Peyer's patch (tissue), 4 donors: Measurements from ENCODE around the gene PHLDB1. TPM values are rescaled to one million over a fixed set of nuclear protein-coding genes. Genes with fewer than 3 reads are reported as not detected.
"Not testable (repeated sequence)": the region's sequence is repeated elsewhere in the genome, so short reads cannot be mapped to it uniquely, and the experiment has no call there.

Experiments used
- DNase-seq, 3 donors: peaks; one replicate each; pipeline ENCODE4 v3.0.0-alpha.2; 2017 to 2019
- H3K27ac ChIP-seq, 4 donors: fragments of 200-600 bp; sonication (generic); one replicate each; pipeline ENCODE4 v1.5.1; 2016 to 2019
- H3K27me3 ChIP-seq, 2 donors: fragments of 200-600 bp; sonication (generic); one replicate each; pipeline ENCODE4 v1.5.1; 2019
- H3K36me3 ChIP-seq, 3 donors: fragments of 200-600 bp; sonication (generic); one replicate each; pipeline ENCODE4 v1.5.1; 2016 to 2019
- H3K4me1 ChIP-seq, 4 donors: fragments of 200-600 bp; sonication (generic); one replicate each; pipeline ENCODE4 v1.5.1; 2016 to 2019
- H3K4me3 ChIP-seq, 4 donors: fragments of 200-600 bp; sonication (generic); 1 replicate in 3 of 4; 2 replicates in 1 of 4; pipeline ENCODE4 v1.5.1; 2016 to 2019; ENCODE audit warnings: mild to moderate bottlenecking in 1 of 4
- H3K9me3 ChIP-seq, 4 donors: fragments of 200-600 bp; sonication (generic); one replicate each; pipeline ENCODE4 v1.5.1; 2016 to 2019; ENCODE audit warnings: mild to moderate bottlenecking in 1 of 4
- POLR2A ChIP-seq, 2 donors: fragments of 450-650 bp; IDR thresholded peaks; one replicate each; pipeline ENCODE4 v1.5.1; 2017; ENCODE audit warnings: antibody characterized with exemption in 2 of 2, mild to moderate bottlenecking in 2 of 2, moderate library complexity in 2 of 2
- total RNA-seq, 4 donors: library from RNA; depleted of rRNA; stranded (reverse); fragments of >200 nt; gene quantifications; one replicate each; pipeline ENCODE4 v1.1.0, GENCODE V29; 2016
- TF ChIP-seq, protein P1 (sequence below), 6 experiments: fragments of 450-650 bp in 4 of 6; fragments of 200-600 bp in 2 of 6; sonication (generic) in 1 of 6; IDR thresholded peaks; one replicate each; pipeline ENCODE4 v1.5.1; 2017 to 2019; ENCODE audit warnings: antibody characterized with exemption in 6 of 6, mild to moderate bottlenecking in 3 of 6, moderate library complexity in 1 of 6

PHLDB1 gene
- total RNA-seq, 4 donors from 2014 or later: 32.4 to 380 (median 93.8) TPM

DNA sequence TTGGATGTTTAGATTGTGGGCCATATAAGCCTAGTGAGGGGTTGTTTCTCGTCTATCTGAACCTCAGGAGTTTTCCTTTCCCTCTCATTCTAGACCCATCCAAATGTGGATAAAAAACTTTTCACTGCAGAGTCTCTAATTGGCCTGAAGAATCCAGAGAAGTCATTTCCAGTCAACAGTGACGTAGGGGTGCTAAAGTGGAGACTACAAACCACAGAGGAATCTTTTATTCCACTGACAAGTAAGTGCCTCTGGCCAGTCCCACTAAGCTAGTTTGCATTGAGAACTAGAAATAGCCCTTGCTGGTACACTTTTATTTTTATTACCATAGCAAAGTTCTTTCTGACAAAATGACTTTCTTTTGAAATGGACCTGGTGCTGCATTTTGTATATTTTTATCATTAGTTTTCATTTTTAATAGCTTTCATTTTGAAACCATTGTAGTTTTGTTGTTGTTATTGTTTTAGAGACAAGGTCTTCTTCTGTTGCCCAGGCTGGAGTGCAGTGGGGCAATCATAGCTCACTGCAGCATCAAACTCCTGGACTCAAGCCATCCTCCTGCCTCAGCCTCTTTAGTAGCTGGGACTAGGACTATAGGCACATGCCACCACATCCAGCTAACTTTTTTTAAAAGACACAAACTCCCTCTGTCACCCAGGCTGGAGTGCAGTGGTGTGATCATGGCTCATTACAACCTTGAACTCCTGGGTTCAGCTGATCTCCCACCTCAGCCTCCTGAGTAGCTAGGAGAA is 14.6 kb upstream of the PHLDB1 start:
- peaks cover 0 to 4% (median 0%) of the 10 kb centered on the region in 4 donors for H3K4me1 ChIP-seq
- H3K9me3 ChIP-seq: no peaks in the 10 kb centered on the region
- no peak for TF ChIP-seq POLR2A (IDR thresholded peaks at IDR 0.05)
- TF ChIP-seq, protein P1, sequence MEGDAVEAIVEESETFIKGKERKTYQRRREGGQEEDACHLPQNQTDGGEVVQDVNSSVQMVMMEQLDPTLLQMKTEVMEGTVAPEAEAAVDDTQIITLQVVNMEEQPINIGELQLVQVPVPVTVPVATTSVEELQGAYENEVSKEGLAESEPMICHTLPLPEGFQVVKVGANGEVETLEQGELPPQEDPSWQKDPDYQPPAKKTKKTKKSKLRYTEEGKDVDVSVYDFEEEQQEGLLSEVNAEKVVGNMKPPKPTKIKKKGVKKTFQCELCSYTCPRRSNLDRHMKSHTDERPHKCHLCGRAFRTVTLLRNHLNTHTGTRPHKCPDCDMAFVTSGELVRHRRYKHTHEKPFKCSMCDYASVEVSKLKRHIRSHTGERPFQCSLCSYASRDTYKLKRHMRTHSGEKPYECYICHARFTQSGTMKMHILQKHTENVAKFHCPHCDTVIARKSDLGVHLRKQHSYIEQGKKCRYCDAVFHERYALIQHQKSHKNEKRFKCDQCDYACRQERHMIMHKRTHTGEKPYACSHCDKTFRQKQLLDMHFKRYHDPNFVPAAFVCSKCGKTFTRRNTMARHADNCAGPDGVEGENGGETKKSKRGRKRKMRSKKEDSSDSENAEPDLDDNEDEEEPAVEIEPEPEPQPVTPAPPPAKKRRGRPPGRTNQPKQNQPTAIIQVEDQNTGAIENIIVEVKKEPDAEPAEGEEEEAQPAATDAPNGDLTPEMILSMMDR (IDR thresholded peaks at IDR 0.05): no peak
- H3K27ac ChIP-seq: peak overlapping the region in 1 of 4 donors; percentile 70
- DNase-seq: no peak
- peaks cover 0 to 100% (median 0%) of the 10 kb centered on the region in 3 donors for H3K36me3 ChIP-seq
- H3K4me3 ChIP-seq: no peak overlapping the region
- no peaks in the 10 kb centered on the region for H3K27me3 ChIP-seq

DNA sequence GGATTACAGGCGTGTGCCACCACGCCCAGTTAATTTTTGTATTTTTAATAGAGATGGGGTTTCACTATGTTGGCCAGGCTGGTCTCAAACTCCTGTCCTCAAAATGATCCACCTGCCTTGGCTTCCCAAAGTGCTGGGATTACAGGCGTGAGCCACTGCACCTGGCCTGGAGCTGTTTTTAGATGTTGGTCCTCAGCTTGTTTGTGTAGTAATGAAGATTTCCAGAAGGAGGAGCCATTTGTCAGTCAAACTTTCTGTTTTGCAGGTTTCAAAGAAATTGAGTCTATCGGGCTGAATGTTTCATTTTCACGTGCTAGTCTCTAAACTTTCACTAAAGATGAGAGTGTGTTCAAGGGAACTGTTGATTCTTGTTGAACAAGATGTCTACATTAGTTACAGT is 12.4 kb upstream of the PHLDB1 start:
- peaks cover 0 to 100% (median 0%) of the 10 kb centered on the region in 3 donors for H3K36me3 ChIP-seq
- not testable (repeated sequence) for H3K27me3 ChIP-seq, H3K9me3 ChIP-seq, H3K4me3 ChIP-seq, H3K4me1 ChIP-seq, DNase-seq
- H3K27ac ChIP-seq: peak overlapping the region in 1 of 4 donors; percentile 19
- TF ChIP-seq, protein P1 (IDR thresholded peaks at IDR 0.05): peak in 4 of 6 experiments; percentile 27 to 59 (median 56)

DNA sequence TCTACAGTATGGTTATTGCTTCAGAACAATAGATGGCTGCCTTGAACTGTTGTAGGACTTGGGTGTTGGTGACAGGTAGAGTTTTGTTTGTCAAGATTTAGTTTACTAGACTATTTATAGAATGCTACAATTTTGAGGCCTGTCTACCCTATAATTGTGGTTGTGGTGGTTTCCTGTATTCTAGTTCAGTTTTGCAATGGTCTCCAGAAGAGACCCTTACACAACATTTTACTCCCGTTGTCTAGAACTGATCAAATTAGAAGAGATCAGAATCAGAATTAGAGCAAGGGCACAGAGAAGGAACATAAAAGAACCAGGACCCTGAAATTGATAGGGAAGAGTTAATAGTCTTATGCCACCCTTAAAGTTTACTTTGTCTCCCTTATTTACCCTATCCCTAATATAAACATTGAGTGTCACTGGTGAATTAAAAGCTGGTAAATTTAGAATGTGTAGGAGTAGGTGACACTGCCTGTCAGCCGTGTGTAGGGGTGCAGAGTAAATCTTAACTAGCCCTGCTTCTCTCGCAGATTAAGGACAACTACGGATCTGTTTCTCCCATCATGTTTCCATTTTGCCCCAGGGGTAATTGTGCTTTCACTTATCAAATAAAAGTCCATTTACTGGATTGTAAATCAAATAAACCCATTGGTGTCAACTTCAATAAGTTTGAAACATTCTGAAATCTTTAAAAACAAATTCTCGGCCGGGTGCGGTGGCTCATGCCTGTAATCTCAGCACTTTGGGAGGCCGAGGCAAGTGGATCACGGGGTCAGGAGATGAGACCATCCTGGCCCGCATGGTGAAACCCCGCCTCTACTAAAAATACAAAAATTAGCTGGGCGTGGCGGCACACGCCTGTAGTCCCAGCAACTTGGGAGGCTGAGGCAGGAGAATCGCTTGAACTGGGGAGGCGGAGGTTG is 10.9 kb upstream of the PHLDB1 start:
- Histone ChIP-seq H3K27me3 (no peaks in the 10 kb centered on the region), H3K36me3 (peaks cover 0 to 100% (median 0%) of the 10 kb centered on the region in 3 donors), H3K4me3 (no peak overlapping the region), H3K4me1 (peaks cover 0 to 4% (median 0%) of the 10 kb centered on the region in 4 donors), H3K27ac (no peak overlapping the region), H3K9me3 (no peaks in the 10 kb centered on the region)
- DNase-seq: no peak
- TF ChIP-seq POLR2A (IDR thresholded peaks at IDR 0.05): no peak
- TF ChIP-seq, protein P1 (IDR thresholded peaks at IDR 0.05): no peak

DNA sequence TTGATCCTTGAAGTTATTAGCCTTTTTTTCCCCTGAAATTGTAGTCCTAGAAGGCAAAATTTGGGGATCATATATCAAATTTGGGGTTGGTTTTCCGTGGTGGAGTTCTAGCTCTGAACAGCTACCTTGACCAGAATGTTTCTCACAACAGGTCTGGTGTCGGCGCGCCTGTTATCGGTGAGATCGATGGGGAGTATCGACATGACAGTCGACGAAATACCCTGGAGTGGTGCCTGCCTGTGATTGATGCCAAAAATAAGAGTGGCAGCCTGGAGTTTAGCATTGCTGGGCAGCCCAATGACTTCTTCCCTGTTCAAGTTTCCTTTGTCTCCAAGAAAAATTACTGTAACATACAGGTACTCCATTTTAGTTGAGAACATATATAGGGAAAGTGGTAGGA is 9.9 kb upstream of the PHLDB1 start:
- Histone ChIP-seq H3K4me1 (peaks cover 0 to 4% (median 0%) of the 10 kb centered on the region in 4 donors), H3K36me3 (peaks cover 0 to 99% (median 0%) of the 10 kb centered on the region in 3 donors), H3K27ac (no peak overlapping the region), H3K4me3 (no peak overlapping the region), H3K9me3 (no peaks in the 10 kb centered on the region), H3K27me3 (no peaks in the 10 kb centered on the region)
- DNase-seq: no peak
- TF ChIP-seq, protein P1 (IDR thresholded peaks at IDR 0.05): no peak
- TF ChIP-seq POLR2A (IDR thresholded peaks at IDR 0.05): no peak

DNA sequence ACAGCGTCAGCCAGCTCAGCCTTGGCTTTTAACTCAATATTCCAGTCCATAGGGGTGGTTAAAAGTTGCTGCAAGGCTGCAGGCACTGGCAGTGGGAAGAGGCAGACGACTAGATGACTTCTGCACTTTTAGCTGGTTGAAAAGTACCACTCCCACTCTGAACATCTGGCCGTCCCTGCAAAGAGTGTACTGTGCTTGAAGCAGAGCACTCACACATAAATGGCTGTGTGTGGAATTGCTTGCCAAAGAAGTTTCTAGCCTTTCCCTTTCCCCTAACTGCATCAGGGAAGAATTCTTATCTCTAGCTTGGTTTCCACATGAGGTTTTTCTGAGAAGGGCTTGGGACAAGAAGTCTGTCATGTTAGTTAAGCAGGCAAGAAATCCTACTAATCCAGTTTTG is 5.1 kb upstream of the PHLDB1 start:
- TF ChIP-seq, protein P1 (IDR thresholded peaks at IDR 0.05): no peak
- no peak for TF ChIP-seq POLR2A (IDR thresholded peaks at IDR 0.05)
- no peaks in the 10 kb centered on the region for H3K9me3 ChIP-seq
- no peaks in the 10 kb centered on the region for H3K27me3 ChIP-seq
- no peak overlapping the region for H3K4me3 ChIP-seq
- H3K4me1 ChIP-seq: peaks cover 0 to 26% (median 4%) of the 10 kb centered on the region in 4 donors
- H3K36me3 ChIP-seq: peaks cover 0 to 51% (median 0%) of the 10 kb centered on the region in 3 donors
- H3K27ac ChIP-seq: no peak overlapping the region
- DNase-seq: no peak

DNA sequence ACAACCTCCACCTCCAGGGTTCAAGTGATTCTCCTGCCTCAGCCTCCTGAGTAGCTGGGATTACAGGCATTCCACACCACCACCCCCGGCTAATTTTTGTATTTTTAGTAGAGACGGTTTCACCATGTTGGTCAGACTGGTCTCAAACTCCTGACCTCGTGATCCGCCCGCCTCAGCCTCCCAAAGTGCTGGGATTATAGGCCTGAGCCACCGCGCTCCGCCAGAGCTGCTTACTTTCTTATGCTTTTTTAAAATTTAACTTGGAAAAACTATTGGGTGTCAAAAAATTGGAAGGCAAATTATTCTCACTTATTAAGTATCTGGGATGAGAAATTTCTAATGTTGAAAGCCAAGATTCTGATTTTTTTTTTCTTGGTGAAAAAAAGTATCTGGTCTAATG is 3.7 kb upstream of the PHLDB1 start:
- H3K27me3 ChIP-seq, H3K4me3 ChIP-seq, H3K9me3 ChIP-seq, DNase-seq: not testable (repeated sequence)
- Histone ChIP-seq H3K4me1 (peaks cover 0 to 35% (median 6%) of the 10 kb centered on the region in 4 donors), H3K27ac (peak overlapping the region in 1 of 4 donors; percentile 89), H3K36me3 (peaks cover 0 to 37% (median 0%) of the 10 kb centered on the region in 3 donors)
